Measurements from ENCODE around the gene RDM1. TPM values are rescaled to one million over a fixed set of nuclear protein-coding genes. Genes with fewer than 3 reads are reported as not detected.

The RDM1 gene
- total RNA-seq, 1 donor from 2014 or later, result not detected

DNA sequence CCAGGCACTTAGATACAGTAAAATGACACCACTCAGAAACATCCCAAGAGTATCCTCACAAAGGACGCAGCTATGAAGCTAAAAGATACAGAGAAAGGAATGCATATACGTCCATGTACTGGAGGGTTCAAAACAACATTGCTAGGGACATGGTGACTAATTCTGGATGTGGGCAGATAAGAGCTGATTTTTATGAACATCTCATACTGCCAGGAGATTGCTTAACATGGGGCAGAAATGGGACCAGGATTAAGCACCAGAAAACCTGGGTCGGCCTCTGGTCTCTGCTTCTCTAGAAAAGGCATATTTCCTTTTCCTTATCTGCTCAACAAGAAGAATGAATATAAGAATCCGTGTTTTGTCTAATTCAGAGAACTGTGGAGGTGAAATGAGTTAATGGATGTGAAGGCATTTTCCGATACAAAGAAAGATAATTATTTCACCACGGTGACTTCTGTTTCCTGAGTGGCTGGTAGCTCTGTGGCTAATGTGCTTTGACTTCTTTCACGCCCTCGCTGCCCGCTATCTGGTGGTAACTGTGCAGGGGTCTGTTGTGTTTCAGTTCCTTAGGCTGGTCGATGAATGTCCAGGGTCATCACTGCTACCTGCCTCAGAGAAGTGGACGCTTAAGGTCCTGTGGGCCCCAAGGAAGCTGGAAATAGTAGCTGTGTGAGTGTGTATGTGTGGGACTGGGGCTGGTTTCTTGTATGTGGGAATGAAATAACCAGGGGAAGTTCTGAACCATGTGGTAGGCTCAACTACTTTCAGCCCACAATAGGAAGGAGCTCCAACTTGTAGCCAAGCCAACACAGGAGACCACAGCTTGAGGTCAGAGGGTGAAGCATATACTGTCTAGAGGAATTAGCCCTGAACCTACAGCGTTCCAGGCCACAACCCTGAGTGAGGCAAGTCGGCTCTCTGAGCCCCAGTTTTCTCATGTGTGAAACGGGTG lies 34.7 kb downstream of the RDM1 start:
- Histone ChIP-seq H3K27me3 (ENCODE audit: control insufficient read depth, insufficient read depth, low read length) (no peaks in the 10 kb centered on the region), H3K4me3 (ENCODE audit: low read depth, low read length) (no peak overlapping the region), H3K36me3 (ENCODE audit: control insufficient read depth, insufficient read depth, low read length) (no peaks in the 10 kb centered on the region)
- TF ChIP-seq, protein P1, sequence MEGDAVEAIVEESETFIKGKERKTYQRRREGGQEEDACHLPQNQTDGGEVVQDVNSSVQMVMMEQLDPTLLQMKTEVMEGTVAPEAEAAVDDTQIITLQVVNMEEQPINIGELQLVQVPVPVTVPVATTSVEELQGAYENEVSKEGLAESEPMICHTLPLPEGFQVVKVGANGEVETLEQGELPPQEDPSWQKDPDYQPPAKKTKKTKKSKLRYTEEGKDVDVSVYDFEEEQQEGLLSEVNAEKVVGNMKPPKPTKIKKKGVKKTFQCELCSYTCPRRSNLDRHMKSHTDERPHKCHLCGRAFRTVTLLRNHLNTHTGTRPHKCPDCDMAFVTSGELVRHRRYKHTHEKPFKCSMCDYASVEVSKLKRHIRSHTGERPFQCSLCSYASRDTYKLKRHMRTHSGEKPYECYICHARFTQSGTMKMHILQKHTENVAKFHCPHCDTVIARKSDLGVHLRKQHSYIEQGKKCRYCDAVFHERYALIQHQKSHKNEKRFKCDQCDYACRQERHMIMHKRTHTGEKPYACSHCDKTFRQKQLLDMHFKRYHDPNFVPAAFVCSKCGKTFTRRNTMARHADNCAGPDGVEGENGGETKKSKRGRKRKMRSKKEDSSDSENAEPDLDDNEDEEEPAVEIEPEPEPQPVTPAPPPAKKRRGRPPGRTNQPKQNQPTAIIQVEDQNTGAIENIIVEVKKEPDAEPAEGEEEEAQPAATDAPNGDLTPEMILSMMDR (IDR thresholded peaks at IDR 0.05; ENCODE audit: insufficient read depth, low read length, poor library complexity, severe bottlenecking), result no peak
- DNase-seq (ENCODE audit: low read depth), result no peak

DNA sequence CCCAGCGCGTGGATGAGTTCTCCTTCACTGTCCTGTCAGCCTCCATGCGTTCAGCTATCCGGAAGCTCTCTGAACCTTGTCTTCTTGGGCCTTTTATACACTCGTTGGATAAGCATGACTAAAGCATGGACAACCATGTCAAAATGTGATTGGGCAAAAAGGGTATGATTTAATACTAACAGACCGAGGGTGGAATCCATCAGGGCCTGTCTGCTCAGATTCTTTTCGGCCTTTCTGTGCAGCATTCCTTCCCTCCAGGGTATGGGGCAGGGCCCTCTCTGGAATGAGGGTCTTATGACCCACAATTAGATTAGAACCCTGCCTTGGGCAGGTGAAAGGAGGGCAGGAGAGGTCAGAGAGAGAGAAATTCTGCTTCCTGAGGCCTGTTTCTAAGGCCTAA lies 36.4 kb downstream of the RDM1 start:
- no peaks in the 10 kb centered on the region for H3K36me3 ChIP-seq (ENCODE audit: control insufficient read depth, insufficient read depth, low read length)
- TF ChIP-seq, protein P1 (IDR thresholded peaks at IDR 0.05; ENCODE audit: insufficient read depth, low read length, poor library complexity, severe bottlenecking), result no peak
- DNase-seq (ENCODE audit: low read depth), result no peak
- no peak overlapping the region for H3K4me3 ChIP-seq (ENCODE audit: low read depth, low read length)
- H3K27me3 ChIP-seq (ENCODE audit: control insufficient read depth, insufficient read depth, low read length), result no peaks in the 10 kb centered on the region

DNA sequence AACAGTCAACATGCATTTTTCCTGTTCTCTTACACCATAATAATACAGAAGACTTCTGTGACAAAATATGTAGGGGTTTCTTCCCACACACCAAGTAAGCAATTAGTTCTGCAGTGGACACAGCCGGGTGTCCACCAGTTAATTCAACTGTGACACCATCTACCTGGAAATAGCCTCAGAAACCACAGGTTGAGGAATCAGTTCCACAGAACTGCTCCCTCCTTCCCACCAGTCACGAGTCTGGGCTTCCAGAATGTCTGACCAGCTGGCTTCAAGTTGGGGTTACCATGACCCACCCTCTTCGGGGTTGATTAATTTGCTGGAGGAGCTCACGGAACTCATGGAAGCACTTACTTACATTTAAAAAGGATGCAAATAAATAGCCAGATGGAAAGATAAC lies 36.8 kb downstream of the RDM1 start:
- TF ChIP-seq, protein P1 (IDR thresholded peaks at IDR 0.05; ENCODE audit: insufficient read depth, low read length, poor library complexity, severe bottlenecking), result no peak
- Histone ChIP-seq H3K27me3 (ENCODE audit: control insufficient read depth, insufficient read depth, low read length) (no peaks in the 10 kb centered on the region), H3K36me3 (ENCODE audit: control insufficient read depth, insufficient read depth, low read length) (no peaks in the 10 kb centered on the region), H3K4me3 (ENCODE audit: low read depth, low read length) (no peak overlapping the region)
- DNase-seq (ENCODE audit: low read depth), result no peak

DNA sequence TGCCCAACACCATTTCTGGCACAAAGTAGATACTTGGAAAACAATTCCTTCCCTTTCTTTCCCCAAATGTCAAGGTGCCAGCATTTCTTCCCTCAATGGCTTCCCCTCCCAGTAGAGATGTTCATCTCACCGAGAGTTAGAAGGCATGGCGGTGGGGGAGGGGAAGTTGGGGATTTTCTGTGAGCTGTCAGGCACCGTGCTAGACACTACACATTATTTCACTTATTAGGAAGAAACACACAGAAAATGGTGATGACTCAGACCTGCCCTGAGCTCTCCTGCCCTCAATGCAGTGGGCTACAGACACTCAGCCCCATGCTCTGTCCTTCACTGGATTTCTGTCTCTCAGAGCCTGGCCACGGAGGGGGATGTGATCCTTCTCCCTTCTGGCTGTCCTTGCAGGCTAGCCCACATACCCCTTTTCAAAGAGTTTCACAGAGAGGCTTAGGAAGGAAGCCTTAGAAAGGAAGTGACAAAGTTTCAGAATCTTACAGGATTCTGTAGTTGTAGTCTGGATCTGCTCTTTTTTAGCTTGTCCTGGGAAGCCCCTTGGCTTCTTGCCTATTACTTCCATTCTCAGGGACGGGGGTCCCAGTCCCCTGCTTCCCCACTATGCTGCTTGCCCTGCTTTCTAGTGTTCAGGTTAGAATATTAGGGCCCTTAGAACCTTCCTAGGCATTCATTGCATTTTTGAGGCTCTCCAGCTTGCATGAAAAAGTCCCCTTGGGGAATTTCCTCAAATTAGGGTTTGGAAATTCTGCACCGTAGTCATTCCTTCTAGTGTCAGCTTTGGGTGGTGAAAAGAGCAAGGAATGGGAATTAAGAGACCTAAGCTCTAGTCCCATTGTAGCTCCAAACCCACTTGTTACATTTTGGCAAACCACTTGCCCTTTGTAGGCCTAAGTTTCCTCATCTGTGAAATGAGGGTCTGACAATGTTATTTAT lies 38.2 kb downstream of the RDM1 start:
- TF ChIP-seq, protein P1 (IDR thresholded peaks at IDR 0.05; ENCODE audit: insufficient read depth, low read length, poor library complexity, severe bottlenecking), result no peak
- no peak overlapping the region for H3K4me3 ChIP-seq (ENCODE audit: low read depth, low read length)
- DNase-seq (ENCODE audit: low read depth), result no peak

DNA sequence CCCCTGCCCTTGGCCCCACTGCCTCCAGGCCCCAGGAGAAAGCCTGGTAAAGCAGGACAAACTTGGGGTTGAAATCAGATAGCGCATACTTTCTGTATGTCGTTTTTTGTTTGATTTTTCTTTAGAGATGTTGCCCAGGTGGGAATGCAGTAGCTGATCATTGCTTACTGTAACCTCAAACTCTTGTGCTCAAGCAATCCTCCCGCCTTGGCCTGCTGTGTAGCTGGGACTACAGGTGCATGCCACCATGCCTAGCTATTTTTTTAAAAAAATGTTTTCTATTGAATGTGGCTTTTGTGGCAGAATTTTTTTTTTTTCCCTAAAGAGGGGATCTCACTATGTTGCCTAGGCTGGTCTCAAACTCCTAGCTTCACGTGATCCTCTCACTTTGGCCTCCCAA lies 39.3 kb downstream of the RDM1 start:
- TF ChIP-seq, protein P1 (IDR thresholded peaks at IDR 0.05; ENCODE audit: insufficient read depth, low read length, poor library complexity, severe bottlenecking), result no peak
- DNase-seq (ENCODE audit: low read depth), result no peak
- H3K27me3 ChIP-seq (ENCODE audit: control insufficient read depth, insufficient read depth, low read length), result no peaks in the 10 kb centered on the region
- H3K36me3 ChIP-seq (ENCODE audit: control insufficient read depth, insufficient read depth, low read length), result no peaks in the 10 kb centered on the region
- no peak overlapping the region for H3K4me3 ChIP-seq (ENCODE audit: low read depth, low read length)

More for the DNA sequence above, 38.2 kb downstream of the RDM1 start:
- Histone ChIP-seq H3K36me3 (ENCODE audit: control insufficient read depth, insufficient read depth, low read length) (no peaks in the 10 kb centered on the region), H3K27me3 (ENCODE audit: control insufficient read depth, insufficient read depth, low read length) (no peaks in the 10 kb centered on the region)

Measured in kidney epithelial cell (primary cell).